ENCODE measurements around the gene TRPM4.

DNA sequence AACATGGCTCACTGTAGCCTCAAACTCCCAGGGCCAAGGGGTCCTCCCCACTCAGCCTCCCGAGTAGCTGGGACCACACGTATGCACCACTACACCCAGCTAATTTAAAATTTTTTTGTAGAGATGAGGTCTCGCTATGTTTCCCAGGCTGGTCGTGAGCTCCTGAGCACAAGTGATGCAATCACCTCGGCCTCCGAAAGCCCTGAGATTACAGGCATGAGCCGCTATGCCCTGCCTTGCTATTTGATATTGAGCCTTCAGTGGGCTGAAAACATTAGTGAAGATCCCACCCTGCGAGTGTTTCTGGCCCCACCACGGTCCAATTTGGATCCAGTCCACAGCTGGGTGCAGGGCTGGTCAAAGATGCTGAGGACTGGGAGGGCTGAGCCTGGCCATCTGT, 65.9 kb downstream of the TRPM4 start:
- no peak for TF ChIP-seq YY1 (IDR thresholded peaks at IDR 0.05; ENCODE audit: low read depth)
- no peak for TF ChIP-seq CREB1 (IDR thresholded peaks at IDR 0.05; ENCODE audit: low read depth)
- no peak for TF ChIP-seq EP300 (IDR thresholded peaks at IDR 0.05; ENCODE audit: borderline replicate concordance)
